ENCODE measurements around the gene BCAR1.

DNA sequence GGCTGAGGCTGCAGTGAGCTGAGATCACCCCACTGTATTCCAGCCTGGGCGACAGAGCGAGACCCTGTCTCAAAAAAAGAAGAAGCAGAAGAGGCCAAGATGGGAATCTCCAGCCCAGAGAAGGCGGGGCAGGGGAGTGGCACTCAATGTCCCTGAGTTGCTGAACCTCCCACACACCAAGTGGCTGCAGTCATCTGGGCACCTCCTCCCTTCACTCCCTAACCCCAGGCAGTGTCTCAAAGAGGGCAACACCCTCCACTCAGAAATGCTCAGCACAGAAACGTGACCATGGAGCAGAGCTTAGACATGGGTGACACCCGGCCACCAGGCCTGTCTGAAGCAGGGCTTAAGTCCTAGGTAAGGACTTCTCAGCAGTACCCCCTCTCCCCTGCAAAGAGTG lies 36.3 kb upstream of the BCAR1 start:
- TF ChIP-seq CTCF (IDR thresholded peaks at IDR 0.05) (no peak), POLR2A (IDR thresholded peaks at IDR 0.05) (no peak)
